ENCODE measurements around the gene CDHR1. TPM values are rescaled to one million over a fixed set of nuclear protein-coding genes. Genes with fewer than 3 reads are reported as not detected.

The CDHR1 gene
- total and polyA plus RNA-seq, 4 donors, result 0.07 to 0.51 (median 0.14) TPM

- Histone ChIP-seq H3K4me3 (ENCODE audit: low read depth in 1 of 3, low read length in 3 of 3) (no peak overlapping the region), H3K27me3 (ENCODE audit: control insufficient read depth in 4 of 4, insufficient read depth in 4 of 4, low read length in 3 of 4) (peaks cover 0 to 6% (median 0%) of the 10 kb centered on the region in 4 donors), H3K9ac (ENCODE audit: low read depth in 1 of 2, low read length in 2 of 2) (no peak overlapping the region), H3K36me3 (ENCODE audit: control insufficient read depth in 4 of 4, insufficient read depth in 3 of 4, low read depth in 1 of 4, low read length in 3 of 4) (no peaks in the 10 kb centered on the region), H3K9me3 (ENCODE audit: control insufficient read depth in 4 of 4, low read length in 3 of 4) (no peaks in the 10 kb centered on the region), H3K4me1 (ENCODE audit: control insufficient read depth in 4 of 4, insufficient read depth in 4 of 4, low read length in 3 of 4) (no peaks in the 10 kb centered on the region), H3K27ac (ENCODE audit: low read depth in 1 of 2, low read length in 2 of 2) (no peak overlapping the region)
- 84% methylated on average over 10 of the region's 10 CpGs for WGBS
- no peak for DNase-seq (ENCODE audit: low spot score)
- TF ChIP-seq JUND (IDR thresholded peaks at IDR 0.05) (no peak), ZBTB33 (IDR thresholded peaks at IDR 0.05) (no peak), HNF4G (IDR thresholded peaks at IDR 0.05) (no peak), EGR1 (IDR thresholded peaks at IDR 0.05; ENCODE audit: low read depth in 2 of 2) (no peak), CTCF (IDR thresholded peaks at IDR 0.05; ENCODE audit: low read depth, low read length, missing input control) (no peak), HNF4A (conservative IDR thresholded peaks at IDR 0.05) (no peak), RAD21 (IDR thresholded peaks at IDR 0.05) (no peak), MAX (IDR thresholded peaks at IDR 0.05) (no peak), FOXA1 (IDR thresholded peaks at IDR 0.05) (no peak), REST (IDR thresholded peaks at IDR 0.05) (no peak), FOXA2 (IDR thresholded peaks at IDR 0.05) (no peak), YY1 (IDR thresholded peaks at IDR 0.05) (no peak)
Observed at GRCh38 chr10:84208023-84208422, 13.7 kb downstream of the CDHR1 start.

- no peaks in the 10 kb centered on the region for H3K4me1 ChIP-seq (ENCODE audit: control insufficient read depth in 4 of 4, insufficient read depth in 4 of 4, low read length in 3 of 4)
- WGBS, result 81% methylated on average over 2 of the region's 2 CpGs
Observed at GRCh38 chr10:84211566-84211965, 17.2 kb downstream of the CDHR1 start.

More at GRCh38 chr10:84211566-84211965, 17.2 kb downstream of the CDHR1 start:
- Histone ChIP-seq H3K9ac (ENCODE audit: low read depth in 1 of 2, low read length in 2 of 2) (no peak overlapping the region), H3K9me3 (ENCODE audit: control insufficient read depth in 4 of 4, low read length in 3 of 4) (no peaks in the 10 kb centered on the region), H3K36me3 (ENCODE audit: control insufficient read depth in 4 of 4, insufficient read depth in 3 of 4, low read depth in 1 of 4, low read length in 3 of 4) (no peaks in the 10 kb centered on the region), H3K27me3 (ENCODE audit: control insufficient read depth in 4 of 4, insufficient read depth in 4 of 4, low read length in 3 of 4) (peaks cover 0 to 4% (median 0%) of the 10 kb centered on the region in 4 donors), H3K4me3 (ENCODE audit: low read depth in 1 of 3, low read length in 3 of 3) (no peak overlapping the region), H3K27ac (ENCODE audit: low read depth in 1 of 2, low read length in 2 of 2) (no peak overlapping the region)
- no peak for TF ChIP-seq ATF3 (IDR thresholded peaks at IDR 0.05)
- no peak for TF ChIP-seq YY1 (IDR thresholded peaks at IDR 0.05)
- TF ChIP-seq REST (IDR thresholded peaks at IDR 0.05), result no peak
- no peak for TF ChIP-seq SP1 (IDR thresholded peaks at IDR 0.05)
- TF ChIP-seq ZBTB33 (IDR thresholded peaks at IDR 0.05), result no peak
- no peak for TF ChIP-seq FOXA2 (IDR thresholded peaks at IDR 0.05)
- no peak for TF ChIP-seq RXRA (IDR thresholded peaks at IDR 0.05)
- TF ChIP-seq HNF4G (IDR thresholded peaks at IDR 0.05), result no peak
- no peak for DNase-seq (ENCODE audit: low spot score)

Data from liver (tissue), 9 donors.